HepG2 (cell line): ENCODE results near the gene FAM200B. TPM values are rescaled to one million over a fixed set of nuclear protein-coding genes. Genes with fewer than 3 reads are reported as not detected.

Experiments used
- ATF6 ChIP-seq: sonication (generic); formaldehyde crosslinking; conservative IDR thresholded peaks from 2 replicates; pipeline ENCODE4 v1.4.0; 2020; ENCODE audit warnings: missing genetic modification reagents
- DBP ChIP-seq: sonication (generic); formaldehyde crosslinking; IDR thresholded peaks from 2 replicates; pipeline ENCODE4 v1.4.0; 2020; ENCODE audit warnings: missing genetic modification reagents; ENCODE audit errors: not compliant biosample characterization
- GMEB1 ChIP-seq: sonication (generic); formaldehyde crosslinking; IDR thresholded peaks from 2 replicates; pipeline ENCODE4 v1.5.1; 2020; ENCODE audit warnings: missing genetic modification reagents, mild to moderate bottlenecking, borderline replicate concordance
- HOXA7 ChIP-seq: sonication (generic); formaldehyde crosslinking; IDR thresholded peaks from 2 replicates; pipeline ENCODE4 v1.8.1; 2022; ENCODE audit warnings: mild to moderate bottlenecking, missing genetic modification reagents, moderate library complexity
- KLF16 ChIP-seq, 2 experiments: sonication (generic) in 1 of 2; formaldehyde crosslinking in 1 of 2; IDR thresholded peaks; 2 replicates each; pipeline versions ENCODE4 v1.6.1 to v1.8.0; 2016 to 2023; ENCODE audit warnings: missing genetic modification reagents in 2 of 2, missing compliant biosample characterization in 1 of 2
- MTERF4 ChIP-seq: sonication (generic); formaldehyde crosslinking; IDR thresholded peaks from 2 replicates; pipeline ENCODE4 v1.8.0; 2023; ENCODE audit warnings: mild to moderate bottlenecking, missing genetic modification reagents
- PBX2 ChIP-seq: IDR thresholded peaks from 2 replicates; pipeline ENCODE4 v1.6.1; 2016; ENCODE audit warnings: control low read depth
- TCF7 ChIP-seq: sonication (generic); IDR thresholded peaks from 2 replicates; pipeline ENCODE4 v1.6.1; 2016; ENCODE audit warnings: antibody characterized with exemption, low read depth
- ZBTB26 ChIP-seq: IDR thresholded peaks from 2 replicates; pipeline ENCODE4 v1.6.1; 2016; ENCODE audit warnings: missing compliant biosample characterization, missing genetic modification reagents, borderline replicate concordance
- ZBTB33 ChIP-seq: sonication (generic); formaldehyde crosslinking; IDR thresholded peaks from 2 replicates; pipeline ENCODE4 v1.4.0; 2020; ENCODE audit warnings: missing genetic modification reagents
- ZGPAT ChIP-seq: IDR thresholded peaks from 2 replicates; pipeline ENCODE4 v1.6.1; 2016; ENCODE audit warnings: mild to moderate bottlenecking
- ZNF343 ChIP-seq: sonication (generic); formaldehyde crosslinking; IDR thresholded peaks from 2 replicates; pipeline ENCODE4 v1.4.0; 2020; ENCODE audit warnings: mild to moderate bottlenecking, missing genetic modification reagents
- ZSCAN21 ChIP-seq: sonication (generic); formaldehyde crosslinking; IDR thresholded peaks from 2 replicates; pipeline ENCODE4 v1.8.0; 2022; ENCODE audit warnings: mild to moderate bottlenecking, missing genetic modification reagents, moderate library complexity, borderline replicate concordance
- ZSCAN31 ChIP-seq: sonication (generic); formaldehyde crosslinking; IDR thresholded peaks from 2 replicates; pipeline ENCODE4 v1.5.0; 2020; ENCODE audit warnings: low read depth, mild to moderate bottlenecking, missing genetic modification reagents
- ZZZ3 ChIP-seq: sonication (generic); formaldehyde crosslinking; IDR thresholded peaks from 2 replicates; pipeline ENCODE4 v1.4.0; 2020; ENCODE audit warnings: missing genetic modification reagents, mild to moderate bottlenecking, borderline replicate concordance
- polyA plus RNA-seq, 8 experiments: library from polyadenylated mRNA; depleted of rRNA in 3 of 8; stranded (reverse) in 7 of 8; unstranded in 1 of 8; fragments of >200 nt; fragmentation: Illumina TruSeq in 4 of 8; extraction: Trizol in 4 of 8; gene quantifications; 2 replicates each; pipeline versions ENCODE4 v1.2.1 to v1.2.3, GENCODE V29; 2011 to 2016; ENCODE audit warnings: low read depth in 4 of 8, missing spikeins in 1 of 8, mixed read lengths in 1 of 8; ENCODE audit not compliant: insufficient read depth in 1 of 8
- total RNA-seq, 5 experiments: library from RNA; depleted of rRNA; stranded (reverse); fragments of >200 nt; fragmentation: Illumina TruSeq; extraction: Trizol; gene quantifications; 2 replicates each; pipeline ENCODE4 v1.2.3, GENCODE V29; 2016; ENCODE audit warnings: low read depth in 1 of 5

FAM200B gene
- total and polyA plus RNA-seq, 2 of the 13 experiments (the other 11 are each of a cell fraction or from before 2014, with no cell fraction given), result 25.6 to 41.8 TPM

- TF ChIP-seq GMEB1 (CRISPR knock-in tag) (peak; percentile 80), ZGPAT (CRISPR knock-in tag) (peak; percentile 89), MTERF4 (CRISPR knock-in tag) (no peak; the same call in 1 of the 2 replicates), HOXA7 (CRISPR knock-in tag) (no peak), ZBTB26 (CRISPR knock-in tag) (peak; percentile 33; the same call in 1 of the 2 replicates), ZBTB33 (no peak), ZSCAN31 (CRISPR knock-in tag) (peak; percentile 82; the same call in 1 of the 2 replicates), ZSCAN21 (peak; percentile 88), DBP (CRISPR knock-in tag) (no peak), PBX2 (no peak), KLF16 (CRISPR knock-in tag; IDR thresholded peaks at IDR 0.05) (peak in 1 of 2 experiments; percentile 95; a peak in 2 of 4 replicates), TCF7 (no peak), ZNF343 (CRISPR knock-in tag) (peak; percentile 100), ATF6 (CRISPR knock-in tag) (no peak), ZZZ3 (CRISPR knock-in tag) (no peak; the same call in 1 of the 2 replicates)
These were observed at the start of gene FAM200B (continued) for GRCh38 chr4:15681372-15682241.
